TTC549 (cell line): ENCODE data around the gene GPRIN2.
"Not testable (repeated sequence)": the region's sequence is repeated elsewhere in the genome, so short reads cannot be mapped to it uniquely, and the experiment has no call there.

Source experiments
- FAIRE-seq: peaks from 2 replicates; lab custom pipeline; 2012; peaks lifted over from hg19 to GRCh38; lab: Jason Lieb, UNC

GPRIN2 gene

GRCh38 chr10:46534828-46535524 is 21.5 kb downstream of the GPRIN2 start:
- no peak for FAIRE-seq

GRCh38 chr10:46532256-46532655 is 24.2 kb downstream of the GPRIN2 start:
- FAIRE-seq = not testable (repeated sequence)

- FAIRE-seq = no peak
These were observed 25.9 kb downstream of the GPRIN2 start for GRCh38 chr10:46530249-46531186.

- not testable (repeated sequence) for FAIRE-seq
These were observed 26.7 kb downstream of the GPRIN2 start for GRCh38 chr10:46529742-46530141.

- no peak for FAIRE-seq
These were observed 27.5 kb downstream of the GPRIN2 start for GRCh38 chr10:46528675-46529615.

- FAIRE-seq = no peak
These were observed 28.2 kb downstream of the GPRIN2 start for GRCh38 chr10:46528171-46528671.

GRCh38 chr10:46527241-46527811 is 29.1 kb downstream of the GPRIN2 start:
- FAIRE-seq = no peak

- FAIRE-seq = no peak
These were observed 29.8 kb downstream of the GPRIN2 start for GRCh38 chr10:46526682-46527038.

GRCh38 chr10:46525824-46526681 is 30.4 kb downstream of the GPRIN2 start:
- FAIRE-seq = no peak

GRCh38 chr10:46525177-46525823 is 31.2 kb downstream of the GPRIN2 start:
- FAIRE-seq = no peak

GRCh38 chr10:46524472-46525176 is 31.8 kb downstream of the GPRIN2 start:
- no peak for FAIRE-seq

- FAIRE-seq = no peak
These were observed 32.4 kb downstream of the GPRIN2 start for GRCh38 chr10:46523962-46524471.

GRCh38 chr10:46523119-46523961 is 33.1 kb downstream of the GPRIN2 start:
- no peak for FAIRE-seq

- FAIRE-seq = no peak
These were observed 34.0 kb downstream of the GPRIN2 start for GRCh38 chr10:46522295-46523118.

GRCh38 chr10:46520941-46521340 is 35.5 kb downstream of the GPRIN2 start:
- no peak for FAIRE-seq

- no peak for FAIRE-seq
These were observed 36.1 kb downstream of the GPRIN2 start for GRCh38 chr10:46520381-46520780.

GRCh38 chr10:46518028-46518725 is 38.3 kb downstream of the GPRIN2 start:
- FAIRE-seq = no peak
